Nucleus accumbens (tissue), 56 donors: ENCODE data around the gene PFKFB1.

Source experiments
- DNase-seq, 56 donors: peaks; one replicate each; lab custom pipeline; 2025; lab: John Stamatoyannopoulos, UW

Gene PFKFB1

GRCh38 chrX:54994099-54994498 lies at the start of gene PFKFB1:
Gene PFKFB1, minus strand, starts transcription at chrX:54994188. Its CDS starts 181 bp downstream, at chrX:54994007.
- DNase-seq, result no peak

GRCh38 chrX:55041514-55041913 lies 47.5 kb upstream of the PFKFB1 start:
- DNase-seq, result no peak

GRCh38 chrX:55039471-55039870 lies 45.5 kb upstream of the PFKFB1 start:
- no peak for DNase-seq

GRCh38 chrX:55033429-55033828 lies 39.4 kb upstream of the PFKFB1 start:
- DNase-seq, result no peak

- no peak for DNase-seq
These were observed 36.5 kb upstream of the PFKFB1 start, which contains the start of gene ALAS2 for GRCh38 chrX:55030271-55031205. Gene ALAS2, minus strand, starts transcription at chrX:55030977. Its CDS starts 4,977 bp downstream, at chrX:55026000.

GRCh38 chrX:55029291-55029690 lies 35.3 kb upstream of the PFKFB1 start:
- no peak for DNase-seq

- DNase-seq, result no peak
These were observed 34.6 kb upstream of the PFKFB1 start for GRCh38 chrX:55028611-55029010.

GRCh38 chrX:55028040-55028439 lies 34.1 kb upstream of the PFKFB1 start:
- DNase-seq, result no peak

- DNase-seq, result no peak
These were observed 32.9 kb upstream of the PFKFB1 start for GRCh38 chrX:55026840-55027239.

GRCh38 chrX:55026143-55026542 lies 32.2 kb upstream of the PFKFB1 start:
- DNase-seq, result no peak

- no peak for DNase-seq
These were observed 20.9 kb upstream of the PFKFB1 start for GRCh38 chrX:55014897-55015299.

GRCh38 chrX:55011294-55011693 lies 17.3 kb upstream of the PFKFB1 start:
- no peak for DNase-seq

- DNase-seq, result no peak
These were observed 14.8 kb upstream of the PFKFB1 start for GRCh38 chrX:55008571-55009358.

- no peak for DNase-seq
These were observed 13.7 kb upstream of the PFKFB1 start for GRCh38 chrX:55007656-55008055.

- DNase-seq, result no peak
These were observed 13.0 kb upstream of the PFKFB1 start for GRCh38 chrX:55006827-55007621.

GRCh38 chrX:55005256-55005655 lies 11.3 kb upstream of the PFKFB1 start:
- no peak for DNase-seq

GRCh38 chrX:55004231-55004630 lies 10.2 kb upstream of the PFKFB1 start:
- no peak for DNase-seq

- peak; percentile 10 to 93 (median 82) for DNase-seq
These were observed 6.0 kb upstream of the PFKFB1 start, which contains the start of gene APEX2 for GRCh38 chrX:54999717-55000598. Gene APEX2, plus strand, starts transcription at chrX:55000363. Its CDS starts 60 bp downstream, at chrX:55000423.

- no peak for DNase-seq
These were observed 1.6 kb upstream of the PFKFB1 start for GRCh38 chrX:54995621-54996020.
